ENCODE data around the gene LRRC71.

LRRC71 gene

DNA sequence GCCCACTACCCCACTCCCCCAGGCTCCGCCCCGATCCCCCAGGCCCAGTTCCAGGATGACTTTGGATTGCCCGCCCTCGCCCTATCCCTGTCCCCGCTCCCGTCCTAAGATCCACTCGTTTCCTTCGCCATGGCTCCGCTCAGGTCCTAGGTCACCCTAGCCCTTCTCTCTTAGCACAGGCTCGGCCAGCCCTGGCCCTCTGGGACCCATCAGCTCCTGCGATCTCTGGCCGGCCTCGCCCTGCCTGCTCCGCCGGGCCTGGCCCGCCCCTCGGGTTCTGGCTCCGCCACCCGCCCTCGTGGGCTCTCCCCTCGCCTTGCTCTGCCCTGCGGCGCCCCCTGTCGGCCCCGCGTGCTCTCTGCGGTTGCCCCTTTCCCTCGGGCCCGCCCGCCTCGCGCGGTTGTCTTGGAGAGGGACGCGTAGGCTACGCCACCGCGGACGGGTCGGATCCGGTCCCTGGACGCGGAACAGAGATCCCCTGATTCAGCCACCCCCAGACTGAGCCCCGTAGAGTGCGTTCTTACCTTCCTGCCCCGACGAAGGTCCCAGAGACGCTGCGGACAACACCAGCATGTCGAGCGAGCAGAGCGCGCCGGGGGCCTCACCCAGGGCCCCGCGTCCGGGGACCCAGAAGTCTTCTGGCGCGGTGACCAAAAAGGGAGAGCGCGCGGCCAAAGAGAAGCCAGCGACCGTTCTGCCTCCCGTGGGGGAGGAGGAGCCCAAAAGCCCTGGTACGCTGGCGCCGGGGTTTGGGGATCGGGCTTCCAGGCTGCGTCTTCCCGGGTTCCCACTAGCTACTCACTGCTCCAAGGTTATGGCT is at the start of gene LRRC71:
Gene LRRC71, plus strand, starts transcription at position 400 of the 820 bp plus-strand sequence. Its CDS starts 172 bp downstream, at position 572.
- DNase-seq: peak; percentile 94

DNA sequence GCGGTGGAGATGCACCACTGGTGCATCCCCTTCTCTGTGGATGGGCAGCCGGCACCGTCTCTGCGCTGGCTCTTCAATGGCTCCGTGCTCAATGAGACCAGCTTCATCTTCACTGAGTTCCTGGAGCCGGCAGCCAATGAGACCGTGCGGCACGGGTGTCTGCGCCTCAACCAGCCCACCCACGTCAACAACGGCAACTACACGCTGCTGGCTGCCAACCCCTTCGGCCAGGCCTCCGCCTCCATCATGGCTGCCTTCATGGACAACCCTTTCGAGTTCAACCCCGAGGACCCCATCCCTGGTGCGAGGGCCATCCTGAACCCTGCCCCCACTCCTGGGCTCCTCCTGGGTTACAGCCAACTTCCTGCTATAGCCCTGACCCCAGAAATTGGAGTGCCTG is 46.8 kb upstream of the LRRC71 start:
- DNase-seq: no peak

DNA sequence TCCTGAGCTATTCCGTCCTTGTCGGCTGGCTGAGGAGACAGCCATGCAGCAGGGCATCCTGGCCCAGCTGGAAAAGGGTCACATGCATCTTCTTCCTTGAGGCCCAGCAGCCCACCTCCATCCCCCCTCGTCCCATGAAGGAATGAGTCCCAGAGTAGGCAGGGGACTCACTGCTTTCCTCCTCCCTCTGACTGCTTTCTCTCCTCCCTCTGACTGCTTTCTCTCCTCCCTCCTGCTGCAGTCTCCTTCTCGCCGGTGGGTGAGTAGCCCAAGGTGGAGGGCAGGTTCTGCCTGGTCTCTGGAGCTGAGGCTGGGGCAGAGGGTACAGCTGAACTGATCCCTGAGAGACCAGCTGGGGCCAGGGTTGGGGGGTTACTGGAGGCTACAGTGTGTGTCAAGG is 46.3 kb upstream of the LRRC71 start:
- DNase-seq: no peak

DNA sequence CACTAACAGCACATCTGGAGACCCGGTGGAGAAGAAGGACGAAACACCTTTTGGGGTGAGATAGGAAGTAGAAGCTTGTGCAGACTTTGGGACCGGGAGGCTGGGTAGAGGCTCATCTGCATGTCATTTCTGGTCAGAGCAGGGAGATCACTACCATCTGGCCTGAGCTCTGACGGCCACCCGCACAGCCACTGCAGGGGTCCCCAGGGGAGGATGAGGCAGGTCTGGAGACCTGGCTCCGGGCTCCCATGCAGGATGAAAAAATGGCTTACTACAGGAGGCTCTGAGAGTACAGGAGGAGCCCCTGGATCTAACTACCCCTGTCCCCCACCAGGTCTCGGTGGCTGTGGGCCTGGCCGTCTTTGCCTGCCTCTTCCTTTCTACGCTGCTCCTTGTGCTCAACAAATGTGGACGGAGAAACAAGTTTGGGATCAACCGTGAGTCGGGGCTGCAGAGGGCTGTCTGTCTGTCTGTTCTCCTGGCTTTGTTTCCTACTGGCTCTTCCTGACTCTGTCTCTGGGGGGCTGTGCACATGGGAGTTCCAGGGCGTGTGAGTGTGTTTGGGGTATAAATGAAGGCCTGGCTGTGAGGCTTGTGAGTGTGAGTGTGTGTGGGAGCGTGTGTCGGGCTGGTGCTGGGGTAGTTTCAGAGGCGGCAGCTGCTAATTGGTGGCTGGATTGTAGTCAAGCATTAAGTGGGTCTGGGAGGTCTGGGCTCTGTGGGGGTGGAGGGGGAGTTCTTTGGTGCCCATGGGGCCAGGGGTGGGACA is 45.7 kb upstream of the LRRC71 start:
- peak; percentile 52 for DNase-seq

DNA sequence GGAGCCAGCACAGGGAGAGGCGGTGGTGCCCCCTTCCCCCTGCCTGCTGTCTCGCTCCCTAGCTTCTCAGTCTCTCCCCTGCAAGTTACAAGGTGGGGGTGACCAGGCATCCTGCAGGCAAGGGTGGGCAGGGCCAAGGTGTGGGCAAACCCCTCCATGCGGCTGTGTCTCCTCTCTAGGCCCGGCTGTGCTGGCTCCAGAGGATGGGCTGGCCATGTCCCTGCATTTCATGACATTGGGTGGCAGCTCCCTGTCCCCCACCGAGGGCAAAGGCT is 45.2 kb upstream of the LRRC71 start:
- no peak for DNase-seq

DNA sequence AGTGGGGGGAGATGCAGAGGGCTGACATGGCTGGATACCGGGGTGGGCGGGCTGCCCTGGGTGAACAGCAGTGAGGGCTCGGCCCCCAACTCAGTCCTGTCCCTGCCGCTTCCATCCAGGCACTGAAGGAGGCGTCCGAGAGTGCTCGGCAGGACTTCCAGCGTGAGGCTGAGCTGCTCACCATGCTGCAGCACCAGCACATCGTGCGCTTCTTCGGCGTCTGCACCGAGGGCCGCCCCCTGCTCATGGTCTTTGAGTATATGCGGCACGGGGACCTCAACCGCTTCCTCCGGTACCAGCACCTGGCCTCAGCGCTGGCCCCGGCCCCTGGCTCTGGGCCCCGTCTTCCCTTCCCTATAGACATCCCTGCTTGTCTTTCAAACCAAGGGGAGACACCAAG is 44.2 kb upstream of the LRRC71 start:
- peak; percentile 46 for DNase-seq

DNA sequence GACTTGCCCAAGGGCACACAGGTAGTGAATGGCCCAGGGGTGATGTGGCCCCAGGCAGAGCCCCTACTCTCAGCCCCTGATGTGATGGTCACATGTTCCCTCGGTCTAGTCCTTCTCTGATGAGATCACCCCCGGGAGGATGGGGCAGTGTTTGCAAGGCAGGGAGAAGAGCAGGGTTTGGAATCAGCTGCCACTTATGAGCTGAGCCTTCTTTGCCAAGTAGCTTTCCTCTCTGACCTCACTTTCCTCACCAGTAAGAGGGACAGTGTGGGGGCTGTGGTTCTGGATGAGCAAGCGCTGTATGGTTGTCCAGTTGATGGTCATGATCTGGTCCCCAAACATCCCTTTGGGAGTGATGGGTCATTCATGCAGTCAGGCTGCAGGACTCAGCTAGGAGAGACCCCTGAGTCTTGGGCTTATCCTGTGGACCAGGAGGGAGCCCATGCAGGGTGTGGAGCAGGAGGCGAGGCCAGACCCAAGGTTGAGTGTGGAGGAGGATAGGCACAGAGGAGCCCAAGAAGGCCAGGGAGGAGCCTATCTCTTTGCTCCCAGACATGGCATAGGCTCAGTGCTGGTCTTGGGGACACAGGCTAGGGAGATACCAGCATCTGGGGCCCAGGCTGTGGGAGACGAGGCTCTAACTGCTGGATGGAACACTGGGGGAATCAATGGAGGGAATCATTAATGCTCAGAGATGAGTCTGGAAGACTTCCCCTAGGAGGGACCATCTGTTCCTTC is 42.8 kb upstream of the LRRC71 start:
- DNase-seq: no peak

DNA sequence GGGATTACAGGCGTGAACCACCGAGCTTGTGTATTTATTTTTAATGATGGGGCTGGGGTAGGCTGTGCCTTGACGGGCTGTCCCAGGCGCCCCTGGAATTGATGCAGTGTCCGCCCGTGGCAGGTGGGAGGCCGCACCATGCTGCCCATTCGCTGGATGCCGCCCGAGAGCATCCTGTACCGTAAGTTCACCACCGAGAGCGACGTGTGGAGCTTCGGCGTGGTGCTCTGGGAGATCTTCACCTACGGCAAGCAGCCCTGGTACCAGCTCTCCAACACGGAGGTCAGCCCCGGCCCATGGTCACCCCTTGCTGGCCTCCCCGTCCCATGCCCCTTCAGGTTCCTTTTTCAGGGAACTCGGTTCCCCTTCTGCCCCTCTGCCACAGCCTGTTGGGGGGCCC is 40.6 kb upstream of the LRRC71 start:
- DNase-seq: no peak

DNA sequence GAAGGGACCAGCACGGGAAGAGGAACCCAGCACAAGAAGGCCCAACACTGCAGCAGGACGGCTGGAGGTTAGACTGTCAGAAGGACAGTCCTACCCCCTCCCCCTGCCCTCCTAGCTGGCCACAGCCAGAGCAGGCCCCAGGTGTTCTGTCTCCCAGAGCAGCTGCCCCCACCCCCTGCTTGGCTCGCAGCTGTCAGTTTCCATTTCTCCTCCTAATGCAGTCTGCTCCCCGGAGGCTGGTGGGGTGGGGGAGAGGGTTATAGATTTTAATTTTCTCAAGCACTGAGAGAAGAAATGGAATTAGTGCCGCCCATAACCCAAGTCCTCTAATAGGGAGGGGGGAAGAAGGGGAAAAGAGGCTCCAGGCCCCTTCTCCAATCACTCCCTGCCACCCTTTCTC is 40.0 kb upstream of the LRRC71 start:
- no peak for DNase-seq

DNA sequence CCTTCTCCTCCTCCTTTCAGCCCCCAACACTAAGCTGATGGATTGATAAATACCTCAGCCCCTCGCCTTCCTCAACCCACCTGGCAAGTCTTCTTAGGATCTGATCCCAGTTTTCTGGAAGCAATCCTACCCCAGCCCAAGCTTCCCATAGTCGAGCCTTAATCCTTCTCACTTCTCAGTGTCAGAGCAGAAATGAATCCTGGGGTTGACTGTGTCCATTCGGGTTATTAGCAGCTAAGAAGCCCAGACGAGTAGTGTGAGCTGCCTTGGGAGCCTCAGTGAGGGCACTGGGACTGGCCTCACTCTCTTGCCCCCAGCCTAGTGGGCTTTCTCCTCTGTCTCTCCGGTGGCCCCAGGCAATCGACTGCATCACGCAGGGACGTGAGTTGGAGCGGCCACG is 39.3 kb upstream of the LRRC71 start:
- DNase-seq: no peak

DNA sequence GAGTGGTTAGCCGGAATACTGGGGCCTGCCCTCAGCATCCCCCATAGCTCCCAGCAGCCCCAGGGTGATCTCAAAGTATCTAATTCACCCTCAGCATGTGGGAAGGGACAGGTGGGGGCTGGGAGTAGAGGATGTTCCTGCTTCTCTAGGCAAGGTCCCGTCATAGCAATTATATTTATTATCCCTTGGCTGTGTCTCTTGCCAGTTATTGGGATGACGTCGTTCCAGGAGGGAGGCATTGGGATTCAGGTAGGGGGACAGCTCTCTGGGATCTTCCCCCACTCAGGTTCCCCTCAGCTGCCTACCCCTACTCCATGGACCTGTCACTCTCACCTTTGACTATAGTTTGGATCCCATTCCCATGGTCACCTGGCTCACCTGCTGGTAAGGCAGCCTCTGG is 38.8 kb upstream of the LRRC71 start:
- no peak for DNase-seq

DNA sequence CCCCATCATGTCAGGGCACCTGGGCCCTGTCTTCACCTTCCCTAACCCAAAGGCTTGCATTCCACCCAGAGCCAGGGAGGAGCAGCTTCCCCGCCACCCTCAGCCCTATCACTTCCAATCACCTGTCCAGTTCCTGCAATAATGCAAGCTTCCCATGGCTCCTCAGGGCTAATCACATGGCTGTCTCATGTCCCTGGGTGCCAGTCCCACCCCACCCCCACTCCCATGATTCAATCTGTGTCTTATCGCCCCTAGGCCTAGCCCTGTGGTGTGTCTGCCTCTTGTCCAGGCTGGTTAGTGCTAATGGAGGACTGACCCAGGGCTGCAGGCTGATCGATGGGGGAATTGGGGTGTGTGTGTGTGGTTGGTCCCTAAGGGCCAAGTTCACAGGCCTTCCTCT is 37.9 kb upstream of the LRRC71 start:
- DNase-seq: peak; percentile 46

DNA sequence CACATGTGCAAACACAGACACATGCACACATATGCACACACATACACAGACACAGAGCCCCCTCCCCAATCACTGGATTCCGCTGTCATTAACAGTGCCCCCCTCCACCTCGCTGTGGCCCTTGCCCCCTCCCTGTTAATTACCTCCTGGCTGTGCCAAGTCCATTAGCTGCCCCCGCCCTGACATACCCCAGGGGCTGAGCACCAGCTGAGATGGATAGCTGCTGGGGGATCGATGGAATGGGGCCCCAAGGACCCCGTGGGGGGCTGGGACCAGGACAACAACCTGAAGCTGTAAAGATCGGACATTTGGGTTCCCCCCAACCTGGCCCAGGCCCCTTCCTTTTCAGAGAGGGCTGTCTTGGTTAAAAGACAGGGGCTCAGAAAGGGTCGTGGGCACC is 36.5 kb upstream of the LRRC71 start:
- DNase-seq: no peak

DNA sequence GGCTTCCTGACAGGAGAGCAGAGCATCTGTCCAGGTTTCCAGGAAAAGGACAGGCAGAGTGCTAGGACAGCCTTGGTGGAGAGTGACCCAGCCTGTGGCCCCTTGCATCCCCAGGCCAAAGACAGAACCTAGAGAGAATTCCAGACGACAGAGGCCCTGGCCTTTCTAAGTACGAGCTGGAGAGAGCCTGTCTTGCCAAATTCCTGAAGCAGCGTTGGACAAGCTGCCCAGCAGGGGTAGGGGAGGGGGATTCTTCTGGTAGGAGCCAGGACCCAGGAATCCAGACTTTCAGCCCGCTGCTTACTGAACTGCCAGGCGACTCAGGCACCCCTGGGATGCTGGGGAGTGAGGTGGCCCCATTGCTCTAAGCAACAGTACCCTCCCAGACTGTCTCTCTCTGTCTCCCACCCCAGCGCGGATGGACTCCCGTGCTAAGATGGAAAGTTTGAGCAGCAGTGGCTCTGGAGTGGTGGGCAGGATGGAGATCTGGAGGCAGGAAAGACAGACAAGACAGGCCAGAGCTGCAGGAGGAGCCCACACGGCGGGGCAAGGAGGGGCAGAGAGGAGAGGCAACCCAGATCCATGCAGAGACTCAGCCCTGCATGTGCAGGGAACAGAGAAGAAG is 35.8 kb upstream of the LRRC71 start:
- no peak for DNase-seq

DNA sequence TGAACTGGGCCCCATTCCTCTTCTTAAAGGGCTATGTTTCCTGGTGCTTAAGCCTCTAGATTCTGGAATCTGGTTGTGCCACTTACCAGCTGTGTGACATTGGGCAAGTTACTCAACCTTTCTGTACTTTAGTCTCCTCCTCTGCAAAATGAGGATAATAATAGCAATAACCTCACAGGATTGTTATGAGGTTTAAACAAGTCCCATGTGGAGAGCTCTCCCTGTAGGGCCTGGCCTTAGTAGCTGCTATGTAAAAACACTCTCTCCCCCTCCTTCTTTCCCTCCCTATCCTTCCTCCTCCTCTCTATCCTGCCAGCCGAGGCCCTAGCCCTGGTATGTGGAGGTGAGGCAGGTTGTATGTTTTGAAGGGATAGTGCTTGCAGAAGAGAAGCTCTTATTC is 35.1 kb upstream of the LRRC71 start:
- DNase-seq: no peak

DNA sequence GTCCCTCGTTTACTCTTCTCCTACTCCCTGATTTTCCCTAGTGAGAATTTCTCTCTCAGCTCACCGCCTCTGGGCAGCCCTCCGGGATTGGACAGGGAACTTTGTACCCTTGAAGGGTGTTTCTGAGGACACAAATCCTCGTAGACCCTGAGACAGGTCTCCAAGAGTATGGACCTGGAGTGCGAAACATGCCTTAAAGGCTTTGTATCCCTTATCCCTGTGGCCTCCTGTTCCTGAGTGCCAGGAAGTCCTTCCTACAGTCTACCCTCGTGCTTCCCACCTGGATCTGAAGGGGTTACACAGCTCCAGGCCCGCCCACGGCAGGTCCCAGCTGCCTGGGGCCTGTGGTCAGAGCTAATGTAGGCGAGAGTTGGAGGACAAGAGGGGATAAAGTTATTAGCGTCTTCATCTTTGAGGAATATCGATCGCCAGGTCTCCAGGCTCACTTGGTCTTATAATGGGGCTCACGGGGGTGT is 34.5 kb upstream of the LRRC71 start:
- DNase-seq: no peak

DNA sequence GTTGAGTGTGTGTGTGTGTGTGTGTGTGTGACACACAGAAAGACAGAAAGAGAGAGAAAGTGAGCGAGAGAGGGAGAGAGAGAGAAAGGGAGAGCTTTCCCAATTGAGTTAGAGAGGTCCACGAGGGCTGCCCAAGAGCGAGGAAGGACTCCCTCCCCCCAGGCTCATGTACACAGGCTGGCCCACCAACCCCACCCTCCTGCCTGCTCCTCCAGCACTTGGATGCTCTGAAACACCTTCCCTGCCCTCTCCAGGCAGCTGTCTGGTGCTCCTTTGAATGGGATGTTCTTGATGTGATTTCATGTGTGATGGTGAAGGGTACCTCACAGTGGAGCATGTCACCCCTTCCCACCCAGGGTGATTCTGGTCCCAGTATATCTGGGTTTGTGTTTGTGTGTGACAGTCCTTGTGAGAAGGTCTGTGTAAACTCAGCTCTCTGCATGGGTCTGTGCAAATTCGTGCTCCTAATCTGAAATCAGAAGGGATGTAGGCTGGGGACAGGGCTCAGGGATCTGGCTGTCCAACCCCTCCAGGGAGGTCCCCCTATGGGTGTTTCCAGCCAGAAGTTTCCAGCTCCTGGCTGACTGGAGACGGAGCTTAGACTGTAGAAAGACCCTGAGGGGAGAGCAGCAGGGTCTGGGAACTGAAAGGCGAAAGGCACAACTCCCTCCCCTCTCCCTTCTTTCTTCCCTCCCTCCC is 33.7 kb upstream of the LRRC71 start:
- DNase-seq: no peak

DNA sequence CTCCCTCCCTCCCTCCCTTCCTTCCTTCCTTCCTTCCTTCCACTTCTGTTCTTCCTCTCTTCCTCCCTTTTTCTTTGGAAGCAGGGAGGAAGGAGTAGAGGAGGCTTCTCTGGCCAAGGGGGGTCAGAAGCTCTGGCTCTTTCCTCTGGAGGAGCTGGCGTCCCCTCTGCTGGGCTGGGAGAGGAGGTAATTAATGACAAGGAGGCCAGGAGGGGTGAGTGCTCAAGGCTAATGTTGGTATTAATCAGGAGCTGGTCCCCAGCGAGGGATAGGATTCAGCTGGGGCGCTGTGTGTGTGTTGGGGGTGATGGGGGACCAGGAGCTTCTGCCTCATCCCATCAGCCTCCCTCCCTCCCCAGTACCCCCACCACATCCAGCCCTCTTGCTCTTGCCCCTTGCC is 33.1 kb upstream of the LRRC71 start:
- peak; percentile 76 for DNase-seq

DNA sequence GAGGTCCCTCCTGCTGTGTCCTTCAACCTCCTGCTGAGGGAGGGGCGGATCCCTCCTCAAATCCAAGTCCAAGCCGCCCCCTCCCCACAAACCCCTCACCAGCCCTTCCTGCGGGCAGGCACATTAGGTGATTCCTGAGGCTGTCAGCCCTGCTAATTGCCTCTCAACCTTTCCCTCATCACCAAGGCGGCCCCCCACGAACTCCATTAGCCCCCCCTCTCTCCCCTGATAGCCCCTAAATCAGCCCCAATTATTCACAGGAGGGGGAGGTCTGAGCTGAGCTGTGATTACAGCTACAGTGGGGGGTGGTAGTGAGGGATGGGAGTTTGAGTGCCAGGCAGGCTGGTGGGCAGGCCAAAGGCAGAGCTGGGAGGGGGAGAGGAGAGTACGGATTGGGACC is 32.7 kb upstream of the LRRC71 start:
- peak; percentile 74 for DNase-seq

DNA sequence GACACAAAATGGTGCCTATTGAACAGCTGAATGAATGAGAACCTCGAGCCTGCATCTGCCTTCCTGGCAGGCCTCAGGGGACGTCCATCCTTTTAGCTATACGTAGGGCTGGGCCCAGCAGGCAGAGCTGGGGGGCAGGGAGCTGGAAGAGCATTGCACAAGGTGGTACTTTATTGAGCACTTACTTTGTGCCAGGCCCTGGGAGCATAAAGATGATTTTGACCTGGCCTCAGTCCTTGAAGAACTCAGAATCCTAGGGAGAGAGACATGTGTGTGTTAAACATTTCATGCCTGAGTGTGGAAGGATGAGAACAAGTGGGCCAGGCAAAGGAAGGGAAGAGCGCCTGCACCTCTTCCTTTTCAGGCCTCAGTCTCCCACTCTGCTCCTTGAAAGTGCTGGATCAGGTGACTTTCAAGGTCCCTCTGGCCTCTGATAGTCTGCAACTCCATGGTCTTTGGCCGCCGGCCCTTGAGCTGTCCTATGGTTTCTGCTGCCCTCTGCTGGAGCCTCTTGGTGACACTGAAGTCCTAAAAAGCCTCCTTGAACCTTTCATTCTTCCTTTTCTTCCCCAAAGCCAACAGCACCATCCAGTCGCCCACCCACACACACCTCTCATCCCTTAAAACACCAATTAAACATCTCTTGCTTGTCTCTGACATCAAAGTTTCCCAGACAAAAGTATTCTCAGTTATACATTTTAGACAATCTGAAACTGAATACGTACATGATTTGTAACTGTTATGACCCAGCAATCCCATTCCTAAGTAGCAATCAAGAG is 30.4 kb upstream of the LRRC71 start:
- DNase-seq: peak; percentile 93

DNA sequence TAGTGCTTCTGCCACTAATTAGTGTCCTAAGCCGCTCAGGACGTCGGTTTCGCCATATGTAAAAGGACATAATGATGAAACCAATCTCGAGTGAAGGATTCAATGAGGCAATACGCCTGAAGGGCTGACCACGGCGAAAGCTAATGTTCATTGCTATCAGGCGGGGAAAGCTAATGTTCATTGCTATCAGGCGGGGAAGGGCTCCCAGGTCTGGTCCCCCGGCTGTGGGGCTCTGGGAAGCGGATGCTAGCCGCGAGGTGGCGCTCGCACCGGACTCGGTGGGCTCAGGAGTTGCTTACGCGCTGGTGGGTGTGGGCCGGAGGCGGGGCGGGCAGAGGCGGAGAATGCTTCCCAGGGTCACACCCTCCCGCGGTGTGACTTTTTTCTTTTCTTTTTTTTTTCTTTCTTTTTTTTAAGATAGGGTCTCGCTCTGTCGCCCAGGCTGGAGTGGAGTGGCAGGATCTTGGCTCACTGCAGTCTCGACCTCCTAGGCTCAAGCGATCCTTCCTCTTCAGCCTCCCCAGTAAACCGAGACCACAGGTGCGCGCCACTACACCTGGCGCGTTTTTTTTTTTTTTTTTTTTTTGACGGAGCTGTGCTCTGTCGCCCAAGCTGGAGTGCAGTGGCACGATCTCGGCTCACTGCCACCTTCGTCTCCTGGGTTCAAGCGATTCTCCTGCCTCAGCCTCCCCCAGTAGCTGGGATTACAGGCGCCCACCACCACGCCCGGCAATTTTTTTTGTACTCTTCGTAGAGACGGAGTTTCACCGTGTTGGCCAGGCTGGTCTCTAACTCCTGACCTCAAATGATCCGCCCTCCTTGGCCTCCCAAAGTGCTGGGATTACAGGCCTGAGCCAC is 28.0 kb upstream of the LRRC71 start:
- DNase-seq: peak; percentile 96
